GM12873 (cell line): ENCODE measurements around the gene DNAH1.

Experiments used
- CTCF ChIP-seq: IDR thresholded peaks from 2 replicates; pipeline ENCODE4 v1.5.1; 2012; ENCODE audit warnings: low read depth, mild to moderate bottlenecking, moderate library complexity, low read length, control low read depth; ENCODE audit not compliant: insufficient read depth; ENCODE audit errors: missing control alignments

Gene DNAH1

GRCh38 chr3:52429031-52429430 lies 112.9 kb downstream of the DNAH1 start:
- no peak for TF ChIP-seq CTCF

GRCh38 chr3:52429779-52430415 lies 113.8 kb downstream of the DNAH1 start:
- no peak for TF ChIP-seq CTCF

- TF ChIP-seq CTCF: no peak
These were observed 114.3 kb downstream of the DNAH1 start for GRCh38 chr3:52430416-52430810.

- no peak for TF ChIP-seq CTCF
These were observed 115.5 kb downstream of the DNAH1 start for GRCh38 chr3:52431459-52432223.

GRCh38 chr3:52432225-52432624 lies 116.1 kb downstream of the DNAH1 start:
- no peak for TF ChIP-seq CTCF

GRCh38 chr3:52432691-52433141 lies 116.6 kb downstream of the DNAH1 start:
- TF ChIP-seq CTCF: no peak

- no peak for TF ChIP-seq CTCF
These were observed 117.3 kb downstream of the DNAH1 start for GRCh38 chr3:52433328-52433995.
